HK-2 (cell line): ENCODE measurements around the gene FKBP5.
A peak's percentile ranks its signal among the peaks of the same experiment; 100 is the strongest.
"Not testable (repeated sequence)": the region's sequence is repeated elsewhere in the genome, so short reads cannot be mapped to it uniquely, and the experiment has no call there.

Experiments used
- DNase-seq: peaks from one replicate; pipeline ENCODE4 v3.0.0-alpha.2; 2018; ENCODE audit not compliant: unreplicated experiment

The FKBP5 gene

DNA sequence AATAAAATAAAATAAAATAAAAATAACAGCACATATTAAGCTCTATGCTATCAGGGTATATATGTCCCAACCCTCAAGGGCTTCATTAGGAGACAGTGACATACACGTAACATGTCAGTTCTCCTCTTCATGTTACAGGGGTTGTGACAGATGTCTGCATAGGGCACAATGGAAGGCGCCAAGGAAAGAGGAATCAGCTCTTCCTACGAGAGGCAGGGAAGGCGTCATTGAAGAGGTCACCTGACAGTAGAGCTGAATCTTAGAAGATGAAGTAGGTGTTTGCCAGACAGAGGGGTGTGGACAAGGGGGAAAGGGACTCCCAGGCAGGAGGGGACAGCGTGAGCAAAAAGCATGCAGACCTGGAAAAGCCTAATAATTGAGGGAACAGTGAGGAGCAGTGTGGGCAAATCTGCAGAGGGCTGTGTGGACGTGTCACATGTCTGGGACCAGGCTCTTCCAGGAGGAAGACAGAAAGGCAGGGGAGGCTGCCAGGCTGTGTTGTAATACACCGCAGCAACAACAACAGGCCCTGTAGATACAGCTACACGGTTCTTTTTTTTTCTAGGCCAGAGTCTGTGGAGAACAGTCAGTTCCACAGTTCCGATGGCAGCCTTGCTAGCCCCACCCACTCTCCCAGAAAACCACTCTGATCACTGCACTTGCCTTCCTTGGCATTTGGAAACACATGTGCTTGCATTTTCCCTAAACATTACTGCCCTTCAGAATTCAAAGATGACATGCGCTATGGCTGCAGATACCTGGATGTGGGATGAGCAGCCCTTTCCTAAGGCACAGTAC, 2.5 kb upstream of the FKBP5 start:
- no peak for DNase-seq

DNA sequence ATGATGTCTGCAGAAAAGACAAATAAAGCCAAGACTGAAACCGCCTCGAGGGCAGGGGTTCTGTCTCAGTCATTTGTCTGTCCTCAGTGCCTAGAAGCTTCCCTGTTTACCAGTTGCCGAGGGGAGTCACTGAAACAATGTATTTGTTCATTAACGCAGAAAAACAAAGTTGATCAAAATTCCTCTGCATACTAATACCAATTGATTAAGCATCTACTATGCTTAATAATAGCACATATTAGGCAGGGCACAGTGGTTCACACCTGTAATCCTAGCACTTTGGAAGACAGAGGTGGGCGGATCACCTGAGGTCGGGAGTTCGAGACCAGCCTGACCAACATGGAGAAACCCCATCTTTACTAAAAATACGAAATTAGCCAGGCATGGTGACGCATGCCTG, 1.8 kb upstream of the FKBP5 start:
- DNase-seq: no peak

GRCh38 chr6:35690006-35690405, 1.3 kb upstream of the FKBP5 start:
- DNase-seq: not testable (repeated sequence)

DNA sequence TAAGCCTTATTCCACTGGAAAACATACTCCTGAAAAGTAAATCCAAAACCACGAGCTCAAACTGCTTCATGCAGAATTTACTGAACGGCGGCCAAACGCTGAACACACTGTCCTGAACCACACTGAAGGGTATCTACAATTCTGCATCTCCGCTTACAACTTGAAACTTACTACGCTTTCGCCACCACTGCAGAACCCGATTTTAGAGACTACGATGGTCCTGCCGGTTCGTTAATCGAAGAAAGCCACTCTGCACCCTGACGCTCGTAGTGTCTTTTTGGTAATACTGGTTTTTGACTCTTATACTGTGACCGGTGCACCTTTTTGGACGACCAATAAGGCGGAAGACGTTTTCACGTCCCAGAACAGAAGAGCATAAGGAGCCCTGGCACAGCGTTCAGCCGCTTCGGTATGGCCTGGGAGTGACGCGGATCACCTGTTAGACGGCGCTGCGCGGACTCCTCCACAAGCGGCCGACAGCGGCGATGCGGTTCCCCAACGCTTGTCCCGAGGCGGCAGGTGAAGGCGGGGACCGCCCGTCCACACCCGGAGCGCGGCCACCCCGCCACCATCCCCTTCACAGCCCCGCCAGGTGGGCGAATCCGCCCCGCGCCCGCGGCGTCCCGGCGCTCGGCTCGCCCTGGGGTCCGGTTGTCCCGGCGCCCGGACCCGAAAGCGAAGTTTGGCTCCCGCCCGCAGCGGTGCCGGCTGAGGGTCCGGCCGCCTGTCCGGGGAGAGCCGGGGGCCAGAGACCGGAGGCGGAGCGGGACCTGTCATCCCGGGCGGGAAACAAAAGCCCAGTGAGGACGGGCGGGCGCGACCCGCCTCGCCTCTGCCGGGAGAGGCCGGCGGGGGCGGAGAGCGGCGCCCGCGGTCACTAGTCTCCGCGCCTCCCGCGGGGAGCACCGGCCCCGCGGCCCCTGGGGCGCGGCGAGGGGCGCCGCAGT, 784 bp downstream of the FKBP5 start:
- DNase-seq: peak; percentile 65

DNA sequence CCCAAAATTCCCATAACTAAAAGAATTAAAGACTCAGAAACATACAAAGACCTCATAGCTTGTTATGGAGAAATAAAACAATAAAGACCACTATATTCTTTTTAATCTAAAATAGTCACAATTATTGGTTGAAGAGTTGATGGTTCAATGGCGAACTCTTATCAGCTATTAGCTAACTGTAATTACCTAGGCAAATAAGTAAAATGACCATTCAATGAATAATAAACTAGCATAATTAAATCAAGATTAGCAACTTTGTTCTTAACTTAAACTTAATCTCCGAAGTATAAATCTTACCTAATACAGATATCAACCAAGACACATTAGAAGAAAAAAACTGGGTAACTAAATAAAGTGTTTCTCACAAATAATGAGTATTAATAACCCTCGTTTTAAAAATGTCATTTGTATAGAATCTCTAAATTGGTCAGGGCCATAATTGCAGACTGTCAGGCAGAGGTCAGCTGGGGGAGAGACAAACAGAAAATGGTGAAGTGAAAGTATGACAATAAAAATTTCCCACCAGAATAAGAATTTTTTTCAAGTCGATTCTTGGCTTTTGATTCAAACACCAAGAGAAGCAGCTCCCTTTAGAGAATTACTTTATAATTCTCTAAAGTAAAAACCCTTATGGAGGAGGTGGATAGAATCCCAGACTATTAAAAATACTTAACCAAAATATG, 1.7 kb downstream of the FKBP5 start:
- DNase-seq: no peak

DNA sequence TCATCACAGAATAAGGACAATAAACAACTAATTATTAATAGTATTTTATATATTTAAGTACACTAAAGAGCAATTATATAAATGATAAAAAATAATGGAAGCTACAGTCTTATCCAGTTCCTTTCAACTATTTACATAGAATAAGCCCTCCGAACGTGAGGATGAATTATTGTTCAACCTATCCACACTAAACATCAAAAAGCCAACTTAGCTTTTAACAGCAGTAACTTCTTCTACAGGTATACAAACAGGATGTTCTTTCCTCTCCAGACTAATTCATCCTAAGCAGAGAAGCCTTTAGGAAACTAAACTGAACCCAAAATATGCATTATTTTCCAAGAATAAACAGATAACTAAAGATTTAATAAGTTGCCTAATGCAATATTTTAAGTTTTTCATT, 2.3 kb downstream of the FKBP5 start:
- DNase-seq: no peak

- DNase-seq: no peak
These were observed 5.4 kb downstream of the FKBP5 start for GRCh38 chr6:35683267-35683666.

DNA sequence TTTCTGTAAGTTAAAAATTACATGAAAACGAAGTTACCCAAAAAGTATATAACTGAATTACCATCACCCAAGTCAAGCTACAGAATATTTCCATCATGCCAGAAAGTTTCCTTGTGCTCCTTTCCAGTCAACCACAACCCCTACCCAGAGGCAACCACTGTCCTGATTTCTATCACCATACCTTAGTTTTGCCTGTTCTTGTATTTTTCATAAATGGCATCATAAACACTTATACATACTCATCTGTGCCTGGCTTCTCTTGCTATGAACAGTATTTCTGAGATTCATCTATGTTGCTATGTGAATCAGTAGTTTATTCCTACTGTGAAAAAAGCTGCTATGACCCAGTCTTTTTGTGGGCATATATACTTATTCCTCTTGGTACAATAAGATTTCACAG, 7.4 kb downstream of the FKBP5 start:
- no peak for DNase-seq

DNA sequence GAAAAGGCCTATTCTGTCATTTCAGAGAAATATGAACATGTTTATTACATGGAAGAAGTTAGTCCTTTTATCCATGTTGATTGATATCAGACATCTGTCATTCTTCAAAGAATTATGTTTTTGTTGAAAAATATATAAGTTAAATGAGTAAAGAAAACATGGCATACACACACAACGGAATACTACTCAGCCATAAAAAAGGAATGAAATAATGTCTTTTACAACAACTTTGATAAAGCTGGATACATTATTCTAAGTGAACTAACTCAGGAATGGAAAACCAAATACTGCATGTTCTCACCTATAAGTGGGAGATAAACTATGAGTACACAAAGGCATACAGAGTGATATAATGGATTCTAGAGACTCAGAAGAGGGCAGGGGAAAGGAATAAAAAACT, 9.3 kb downstream of the FKBP5 start:
- DNase-seq: no peak

DNA sequence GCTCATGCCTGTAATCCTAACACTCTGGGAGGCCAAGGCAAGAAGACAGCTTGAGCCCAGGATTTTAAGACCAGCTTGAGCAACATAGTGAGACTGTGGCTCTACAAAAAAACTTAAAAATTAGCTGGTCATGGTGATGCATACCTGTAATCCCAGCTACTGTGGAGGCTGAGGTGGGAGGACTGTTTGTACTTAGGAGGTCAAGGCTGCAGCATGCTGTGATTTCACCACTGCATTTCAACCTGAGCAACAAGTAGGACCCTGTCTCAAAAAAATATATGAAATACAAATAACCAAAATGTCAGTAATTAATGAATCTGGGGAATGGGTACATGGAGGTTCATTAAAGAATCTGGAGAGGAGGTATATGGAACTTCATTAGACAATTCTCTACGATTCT, 9.9 kb downstream of the FKBP5 start:
- DNase-seq: no peak

DNA sequence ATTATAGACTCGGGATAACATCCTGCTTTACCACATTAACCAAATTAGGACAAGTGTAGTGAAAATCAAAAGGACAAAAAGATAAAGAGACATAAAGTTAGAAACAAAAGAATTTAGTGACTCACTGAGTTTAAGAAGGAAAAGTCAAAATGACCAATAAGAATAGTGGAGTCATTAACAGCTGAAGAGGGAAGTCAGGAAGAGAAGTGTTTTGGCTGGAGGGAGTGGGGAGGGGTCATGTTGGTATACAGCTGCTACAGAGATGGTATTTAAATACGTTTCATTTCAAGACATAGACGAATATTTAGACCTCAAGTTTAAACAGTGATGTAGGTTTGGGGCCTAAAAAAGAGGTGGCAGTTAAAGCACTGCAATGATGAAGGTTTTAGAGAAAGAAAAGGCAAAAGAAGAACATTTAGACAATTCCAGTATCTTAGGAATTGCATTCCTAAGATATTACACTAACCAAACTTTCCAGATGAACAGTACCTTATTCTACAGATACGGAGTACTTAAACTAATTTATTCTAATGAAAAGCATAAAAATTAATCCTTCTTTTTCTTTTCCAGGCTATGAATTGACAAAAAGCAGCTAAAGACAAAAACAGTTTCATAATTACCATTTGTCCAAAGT, 10.6 kb downstream of the FKBP5 start:
- DNase-seq: no peak

DNA sequence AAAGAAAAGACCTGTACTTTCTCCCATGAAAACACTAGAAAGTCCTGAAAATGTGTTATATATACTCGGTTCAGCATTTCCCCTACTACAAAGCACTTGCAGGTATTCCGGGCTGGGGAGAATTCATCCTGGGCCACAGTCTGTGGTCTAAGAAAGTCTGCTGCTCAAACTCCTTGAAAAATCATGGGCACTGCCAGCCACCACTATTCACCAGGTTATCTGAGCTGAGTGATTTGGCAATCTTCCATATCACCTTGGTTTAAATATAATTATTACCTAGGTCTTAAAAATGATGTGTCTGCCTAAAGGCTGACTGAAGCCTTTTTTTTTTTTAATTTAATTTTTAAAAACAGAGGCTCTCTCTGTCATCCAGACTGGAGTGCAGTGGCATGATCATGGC, 11.3 kb downstream of the FKBP5 start:
- no peak for DNase-seq

GRCh38 chr6:35675871-35676459, 12.8 kb downstream of the FKBP5 start:
- DNase-seq: no peak

- DNase-seq: no peak
These were observed 14.1 kb downstream of the FKBP5 start for GRCh38 chr6:35674594-35674993.

DNA sequence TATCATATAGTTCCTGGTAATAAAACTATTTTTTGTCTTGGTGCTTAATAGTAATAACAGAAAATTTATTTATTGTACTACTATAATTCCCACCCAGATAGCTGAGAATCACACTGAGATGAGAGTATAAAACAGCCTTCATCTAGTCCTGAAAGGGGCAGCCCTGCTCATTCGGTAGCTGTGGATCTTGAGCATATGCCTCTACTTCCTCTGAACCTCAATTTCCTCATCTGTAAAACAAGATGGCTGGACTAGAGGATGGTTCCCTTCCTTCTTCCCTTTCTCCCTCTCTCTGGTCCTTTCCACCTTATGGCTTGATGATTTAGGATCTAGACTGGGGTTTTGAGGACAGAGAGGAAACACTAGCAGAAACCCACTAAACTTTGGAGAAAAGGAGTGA, 15.0 kb downstream of the FKBP5 start:
- DNase-seq: no peak

GRCh38 chr6:35673284-35673666, 15.4 kb downstream of the FKBP5 start:
- DNase-seq: not testable (repeated sequence)

GRCh38 chr6:35670453-35670852, 18.3 kb downstream of the FKBP5 start:
- DNase-seq: not testable (repeated sequence)

- no peak for DNase-seq
These were observed 19.2 kb downstream of the FKBP5 start for GRCh38 chr6:35669451-35670045.

DNA sequence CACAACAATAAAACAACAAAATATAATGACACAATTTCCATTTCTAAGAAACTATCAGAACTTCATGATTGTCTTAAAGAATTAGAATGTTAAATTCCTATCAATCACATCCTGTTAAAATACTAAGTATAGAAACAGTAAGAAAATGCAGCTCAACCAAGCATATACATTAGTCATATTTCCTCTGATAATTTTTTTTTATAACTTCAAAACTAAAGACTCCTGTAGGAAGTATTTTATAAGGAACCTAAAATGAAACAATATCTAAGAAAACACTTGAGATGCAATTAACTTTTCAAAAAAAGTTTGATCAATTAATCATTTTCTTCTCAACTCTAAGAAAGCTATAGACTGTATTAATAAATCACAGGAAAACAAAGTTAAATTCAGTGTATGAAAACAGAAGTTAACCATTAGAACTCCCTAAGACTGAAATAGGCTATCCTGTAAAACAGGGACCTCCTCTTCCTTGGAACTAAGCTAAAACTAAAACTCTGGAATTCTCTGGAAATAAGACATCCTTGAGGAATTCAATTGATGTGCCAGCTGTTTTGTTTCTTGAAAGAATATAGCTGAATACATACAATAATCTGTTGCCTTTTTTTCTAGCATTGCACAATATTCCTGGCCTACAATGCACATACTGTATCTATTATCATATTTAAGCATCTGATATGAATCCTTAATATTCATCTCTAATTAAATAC, 19.8 kb downstream of the FKBP5 start:
- DNase-seq: no peak

GRCh38 chr6:35668096-35668495, 20.6 kb downstream of the FKBP5 start:
- no peak for DNase-seq
